ENCODE data around the gene MAST4.

- no peak for TF ChIP-seq CTCF (IDR thresholded peaks at IDR 0.05)
- no peak for TF ChIP-seq POLR2A (IDR thresholded peaks at IDR 0.05)
Observed at GRCh38 chr5:67013719-67014118, 417.5 kb downstream of the MAST4 start.

All from esophagus squamous epithelium (tissue), 4 donors.